ENCODE data around the gene DPF3. TPM values are rescaled to one million over a fixed set of nuclear protein-coding genes. Genes with fewer than 3 reads are reported as not detected.

Gene DPF3
- total and polyA plus RNA-seq, 2 donors (not counting 1 experiment from before 2014, with no cell fraction given): 3.4 to 10.2 TPM

DNA sequence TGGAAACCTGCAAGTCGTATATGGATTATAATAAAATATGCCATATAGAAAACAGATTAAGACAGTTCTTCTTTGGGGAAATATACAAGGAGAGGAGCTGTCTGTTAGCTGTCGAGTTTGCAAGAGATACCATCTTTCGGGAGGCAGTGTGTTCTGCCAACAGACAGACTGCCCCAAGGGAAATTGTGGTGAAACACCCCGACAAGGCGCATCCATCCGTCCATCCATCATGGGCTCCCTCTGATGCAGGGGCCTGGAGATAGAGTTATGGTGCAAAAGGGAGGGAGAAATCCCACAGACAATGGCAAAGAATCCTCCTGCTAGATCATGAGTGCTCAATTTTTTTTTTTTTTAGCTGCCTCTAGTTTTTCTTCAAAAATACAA, 156.3 kb downstream of the DPF3 start:
- ATAC-seq (ENCODE audit: low read depth): no peak
- ChIA-PET CTCF (interaction anchor here (0.7 to 1.1 kb wide), 3 partner anchors 126 to 167 kb away, joined by 3 to 4 read pairs (median 3); partner anchors contain the start of gene DPF3), POLR2A (interaction anchor here (0.5 kb wide), 1 partner anchor 166 kb away, joined by 3 read pairs; no protein-coding TSS in a partner anchor)
- Histone ChIP-seq H3K4me3 (ENCODE audit: control extremely low read depth in 1 of 5, extremely low read depth in 1 of 5, insufficient read depth in 1 of 5, low read depth in 2 of 5, low read length in 4 of 5) (no peak overlapping the region), H3K9ac (ENCODE audit: low read length) (no peak overlapping the region), H3K36me3 (replicated peaks in 1 of 2; ENCODE audit: control extremely low read depth in 1 of 2, control insufficient read depth in 1 of 2, extremely low read depth in 1 of 2, insufficient read depth in 2 of 2, low read length in 1 of 2) (no peaks in the 10 kb centered on the region), H3K79me2 (ENCODE audit: control insufficient read depth, insufficient read depth, low read length) (no peaks in the 10 kb centered on the region), H3K9me3 (ENCODE audit: control extremely low read depth in 1 of 3, control insufficient read depth in 2 of 3, insufficient read depth in 1 of 3, low read length in 2 of 3) (no peaks in the 10 kb centered on the region), H3K4me1 (ENCODE audit: control insufficient read depth in 2 of 2, insufficient read depth in 2 of 2, low read length in 2 of 2) (no peaks in the 10 kb centered on the region), H3K4me2 (replicated peaks; ENCODE audit: low read depth, low read length, poor library complexity, severe bottlenecking) (no peak overlapping the region), H4K20me1 (ENCODE audit: control insufficient read depth, insufficient read depth, low read length, poor library complexity, severe bottlenecking) (no peaks in the 10 kb centered on the region), H2AFZ (ENCODE audit: insufficient read depth, low read depth, low read length, poor library complexity, severe bottlenecking) (no peak overlapping the region), H3K27me3 (replicated peaks in 1 of 4; ENCODE audit: control extremely low read depth in 1 of 4, control insufficient read depth in 3 of 4, insufficient read depth in 4 of 4, low read length in 3 of 4) (no peaks in the 10 kb centered on the region), H3K27ac (ENCODE audit: low read length in 2 of 2) (no peak overlapping the region)
- WGBS (ENCODE audit: insufficient coverage): 66% methylated on average over 2 of the region's 6 CpGs
- peaks cover 5% of the 10 kb centered on the region for H3K4me1 Mint-ChIP-seq
- TF ChIP-seq, protein P1, sequence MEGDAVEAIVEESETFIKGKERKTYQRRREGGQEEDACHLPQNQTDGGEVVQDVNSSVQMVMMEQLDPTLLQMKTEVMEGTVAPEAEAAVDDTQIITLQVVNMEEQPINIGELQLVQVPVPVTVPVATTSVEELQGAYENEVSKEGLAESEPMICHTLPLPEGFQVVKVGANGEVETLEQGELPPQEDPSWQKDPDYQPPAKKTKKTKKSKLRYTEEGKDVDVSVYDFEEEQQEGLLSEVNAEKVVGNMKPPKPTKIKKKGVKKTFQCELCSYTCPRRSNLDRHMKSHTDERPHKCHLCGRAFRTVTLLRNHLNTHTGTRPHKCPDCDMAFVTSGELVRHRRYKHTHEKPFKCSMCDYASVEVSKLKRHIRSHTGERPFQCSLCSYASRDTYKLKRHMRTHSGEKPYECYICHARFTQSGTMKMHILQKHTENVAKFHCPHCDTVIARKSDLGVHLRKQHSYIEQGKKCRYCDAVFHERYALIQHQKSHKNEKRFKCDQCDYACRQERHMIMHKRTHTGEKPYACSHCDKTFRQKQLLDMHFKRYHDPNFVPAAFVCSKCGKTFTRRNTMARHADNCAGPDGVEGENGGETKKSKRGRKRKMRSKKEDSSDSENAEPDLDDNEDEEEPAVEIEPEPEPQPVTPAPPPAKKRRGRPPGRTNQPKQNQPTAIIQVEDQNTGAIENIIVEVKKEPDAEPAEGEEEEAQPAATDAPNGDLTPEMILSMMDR (IDR thresholded peaks at IDR 0.05): no peak
- TF ChIP-seq EZH2 (IDR thresholded peaks at IDR 0.05; ENCODE audit: borderline replicate concordance, insufficient read depth, low read depth, low read length, poor library complexity, severe bottlenecking): no peak
- no peak for DNase-seq
- no peak overlapping the region for H3K27ac Mint-ChIP-seq
- no peaks in the 10 kb centered on the region for H3K27me3 Mint-ChIP-seq
- no peaks in the 10 kb centered on the region for H3K9me3 Mint-ChIP-seq (ENCODE audit: insufficient read depth)
- intact Hi-C loops (cut with micrococcal nuclease): no loop called here
- H3K4me3 Mint-ChIP-seq: no peak overlapping the region

DNA sequence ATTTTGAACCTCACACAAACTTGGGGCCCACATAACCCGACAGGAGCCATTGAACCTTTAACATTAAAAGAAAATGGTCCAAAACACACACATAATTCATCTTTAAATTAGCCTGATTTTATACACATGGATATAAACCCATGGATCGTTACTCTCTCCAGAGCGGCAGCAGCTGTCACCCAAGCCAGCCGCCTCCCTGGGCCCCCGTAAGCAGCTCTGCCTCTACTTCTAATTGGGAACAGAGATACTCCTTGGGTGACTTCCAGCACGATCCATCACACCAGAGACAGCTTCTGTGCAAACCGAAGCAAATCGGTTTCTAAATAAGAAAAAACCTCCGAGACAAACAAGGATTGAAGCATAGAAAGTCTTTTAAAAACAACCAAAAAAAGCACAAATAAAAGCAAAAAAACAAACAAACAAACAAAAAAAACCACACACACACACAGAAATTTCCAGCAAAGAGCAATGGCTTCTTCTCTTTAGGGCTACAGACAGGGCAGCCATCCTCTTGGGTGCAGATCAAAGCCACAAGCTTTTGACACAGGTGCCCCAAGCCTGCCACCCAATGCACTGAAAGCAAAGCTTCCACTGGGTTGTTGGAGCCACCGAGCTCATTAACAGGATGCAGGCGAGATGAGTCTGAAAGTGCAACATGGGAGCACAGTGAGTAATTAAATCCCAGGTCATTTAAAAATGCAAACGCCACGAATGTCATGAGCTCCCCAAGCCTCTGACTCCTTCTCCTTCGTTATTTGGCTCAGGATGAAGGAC, 156.9 kb downstream of the DPF3 start:
- DNase-seq: no peak
- H3K4me3 ChIP-seq (ENCODE audit: control extremely low read depth in 1 of 5, extremely low read depth in 1 of 5, insufficient read depth in 1 of 5, low read depth in 2 of 5, low read length in 4 of 5): no peak overlapping the region
- no peaks in the 10 kb centered on the region for H4K20me1 ChIP-seq (ENCODE audit: control insufficient read depth, insufficient read depth, low read length, poor library complexity, severe bottlenecking)
- H2AFZ ChIP-seq (ENCODE audit: insufficient read depth, low read depth, low read length, poor library complexity, severe bottlenecking): no peak overlapping the region
- H3K4me3 Mint-ChIP-seq: no peak overlapping the region
- TF ChIP-seq EZH2 (IDR thresholded peaks at IDR 0.05; ENCODE audit: borderline replicate concordance, insufficient read depth, low read depth, low read length, poor library complexity, severe bottlenecking): no peak
- TF ChIP-seq, protein P1 (IDR thresholded peaks at IDR 0.05): no peak
- intact Hi-C loops (cut with micrococcal nuclease): no loop called here
- no peak overlapping the region for H3K4me2 ChIP-seq (replicated peaks; ENCODE audit: low read depth, low read length, poor library complexity, severe bottlenecking)
- H3K9me3 ChIP-seq (ENCODE audit: control extremely low read depth in 1 of 3, control insufficient read depth in 2 of 3, insufficient read depth in 1 of 3, low read length in 2 of 3): no peaks in the 10 kb centered on the region
- no peaks in the 10 kb centered on the region for H3K36me3 ChIP-seq (replicated peaks in 1 of 2; ENCODE audit: control extremely low read depth in 1 of 2, control insufficient read depth in 1 of 2, extremely low read depth in 1 of 2, insufficient read depth in 2 of 2, low read length in 1 of 2)
- H3K27ac Mint-ChIP-seq: no peak overlapping the region
- H3K9ac ChIP-seq (ENCODE audit: low read length): no peak overlapping the region
- 100% methylated on average over 7 of the region's 14 CpGs for WGBS (ENCODE audit: insufficient coverage)
- H3K79me2 ChIP-seq (ENCODE audit: control insufficient read depth, insufficient read depth, low read length): no peaks in the 10 kb centered on the region
- no peak overlapping the region for H3K27ac ChIP-seq (ENCODE audit: low read length in 2 of 2)
- no peak for ATAC-seq (ENCODE audit: low read depth)
- H3K4me1 ChIP-seq (ENCODE audit: control insufficient read depth in 2 of 2, insufficient read depth in 2 of 2, low read length in 2 of 2): no peaks in the 10 kb centered on the region
- H3K27me3 Mint-ChIP-seq: no peaks in the 10 kb centered on the region
- CTCF ChIA-PET: interaction anchor here (0.7 to 1.1 kb wide), 3 partner anchors 126 to 168 kb away, joined by 3 to 4 read pairs (median 3); partner anchors contain the start of gene DPF3
- no peaks in the 10 kb centered on the region for H3K9me3 Mint-ChIP-seq (ENCODE audit: insufficient read depth)
- no peaks in the 10 kb centered on the region for H3K27me3 ChIP-seq (replicated peaks in 1 of 4; ENCODE audit: control extremely low read depth in 1 of 4, control insufficient read depth in 3 of 4, insufficient read depth in 4 of 4, low read length in 3 of 4)
- peaks cover 5% of the 10 kb centered on the region for H3K4me1 Mint-ChIP-seq
- POLR2A ChIA-PET: interaction anchor here (0.5 kb wide), 1 partner anchor 167 kb away, joined by 3 read pairs; no protein-coding TSS in a partner anchor

Data from B cell (primary cell).